ENCODE data around the gene GMEB2.

GMEB2 gene

DNA sequence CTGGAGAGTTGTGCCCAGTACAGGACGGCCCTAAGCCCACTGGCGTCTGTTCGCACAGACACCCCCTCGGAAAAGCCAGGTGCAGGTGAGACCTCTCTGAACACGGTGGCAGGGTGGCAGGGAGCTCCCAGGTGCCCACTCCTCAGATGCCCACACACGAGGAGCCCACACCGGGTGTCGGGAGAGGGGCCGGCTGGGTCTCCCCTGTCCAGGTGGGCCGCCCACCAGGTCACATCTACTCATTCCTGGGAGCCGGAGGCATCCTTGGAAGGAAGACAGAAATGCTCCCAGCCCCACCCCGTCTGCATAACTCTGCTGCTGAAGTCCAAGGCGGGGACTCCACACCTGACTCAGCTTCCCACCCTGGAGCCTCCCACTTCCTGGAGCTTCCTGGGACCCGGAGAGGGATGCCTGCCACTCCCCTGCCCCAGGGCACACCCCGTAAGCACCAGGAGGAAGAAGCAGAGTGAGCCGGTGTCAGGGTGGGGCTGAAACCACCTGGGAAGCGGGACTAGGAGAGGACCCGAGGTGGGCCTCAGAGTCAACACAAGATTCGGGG is 81.9 kb downstream of the GMEB2 start:
- no peak for DNase-seq (ENCODE audit: low read depth)

- DNase-seq (ENCODE audit: low read depth), result no peak
These were observed 82.5 kb downstream of the GMEB2 start for GRCh38 chr20:63544241-63544957.

DNA sequence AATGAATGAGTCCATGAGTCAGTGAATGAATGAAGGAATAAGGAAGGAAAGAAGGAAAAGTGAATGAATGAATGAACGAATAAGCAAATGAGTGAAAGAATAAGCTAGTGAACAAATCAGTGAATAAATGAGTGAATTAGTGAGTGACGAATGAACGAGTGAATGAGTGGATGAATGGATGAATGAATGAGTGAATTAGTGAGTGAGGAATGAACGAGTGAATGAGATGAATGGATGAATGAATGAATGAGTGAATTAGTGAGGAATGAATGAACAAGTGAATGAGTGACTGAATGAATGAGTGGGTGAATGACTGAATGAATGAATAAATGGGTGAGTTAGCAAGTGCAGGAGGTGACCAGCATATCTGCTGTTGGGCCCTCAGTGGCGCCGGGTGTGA is 83.2 kb downstream of the GMEB2 start:
- no peak for DNase-seq (ENCODE audit: low read depth)

DNA sequence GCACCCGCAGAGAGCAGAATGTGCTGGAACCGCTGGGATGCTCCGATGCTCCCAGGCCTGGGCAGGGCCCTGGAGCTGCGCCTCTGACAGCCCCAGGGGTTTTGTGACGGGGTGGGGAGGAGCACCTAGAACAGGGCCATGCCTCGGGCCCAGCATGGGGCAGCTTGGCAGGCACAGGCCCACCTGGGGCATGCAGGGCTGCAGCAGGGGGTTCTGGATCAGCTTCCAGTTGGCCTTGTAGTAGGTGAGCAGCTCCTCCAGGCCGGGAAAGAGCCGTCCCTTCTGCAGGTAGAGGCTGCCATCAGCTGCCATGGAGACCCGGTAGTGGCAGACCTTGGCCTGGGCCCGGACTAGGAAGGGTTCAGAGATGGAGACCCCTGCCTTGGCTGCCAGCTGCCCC is 83.8 kb downstream of the GMEB2 start:
- no peak for DNase-seq (ENCODE audit: low read depth)

- DNase-seq (ENCODE audit: low read depth), result no peak
These were observed 84.2 kb downstream of the GMEB2 start for GRCh38 chr20:63542696-63543095.

DNA sequence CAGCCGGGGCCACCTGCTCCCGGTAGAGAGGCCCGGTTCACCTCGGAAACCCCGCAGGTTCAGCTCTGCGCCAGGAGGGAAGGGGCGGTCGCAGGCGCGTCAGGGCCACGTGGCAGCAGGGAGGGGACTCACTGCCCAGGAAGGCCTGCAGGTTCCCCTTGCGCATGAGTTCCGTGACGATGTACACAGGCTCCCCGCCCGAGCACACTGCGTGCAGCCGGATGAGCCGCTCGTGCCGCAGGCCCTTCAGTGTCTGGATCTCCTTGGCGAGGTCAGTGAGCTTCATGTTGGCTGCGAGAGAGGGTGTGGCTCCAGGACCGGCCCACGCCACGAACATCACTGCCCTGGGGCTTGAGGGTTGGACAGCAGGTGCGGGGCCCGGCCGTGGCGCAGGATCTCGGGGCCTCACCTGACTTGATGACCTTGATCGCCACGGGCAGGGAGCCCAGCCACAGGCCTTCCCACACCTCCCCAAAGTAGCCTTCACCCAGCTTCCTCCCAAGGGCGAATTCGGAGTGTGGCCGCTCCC is 84.8 kb downstream of the GMEB2 start:
- DNase-seq (ENCODE audit: low read depth), result no peak

GRCh38 chr20:63541371-63541770 is 85.5 kb downstream of the GMEB2 start:
- DNase-seq (ENCODE audit: low read depth), result no peak

GRCh38 chr20:63540417-63541186 is 86.3 kb downstream of the GMEB2 start:
- DNase-seq (ENCODE audit: low read depth), result no peak

- no peak for DNase-seq (ENCODE audit: low read depth)
These were observed 87.2 kb downstream of the GMEB2 start for GRCh38 chr20:63539441-63540370.

DNA sequence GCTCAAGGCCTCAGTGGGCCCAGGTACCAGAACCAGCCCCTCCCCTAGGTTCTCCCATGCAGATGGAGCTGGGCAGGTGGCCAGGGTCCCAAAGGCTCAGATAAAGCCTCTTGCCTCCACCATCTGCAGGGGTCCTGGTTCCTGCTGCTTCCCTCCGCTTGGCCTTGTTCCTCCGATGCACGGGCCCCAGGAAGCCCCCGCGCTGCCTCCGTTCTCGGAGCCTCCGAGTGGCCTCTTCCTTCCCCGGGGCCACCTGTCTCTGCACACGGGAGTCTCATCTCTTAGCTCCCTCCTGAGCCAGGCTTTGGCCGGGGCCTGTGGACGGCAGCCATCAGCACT is 87.8 kb downstream of the GMEB2 start:
- DNase-seq (ENCODE audit: low read depth), result no peak

GRCh38 chr20:63538204-63539091 is 88.5 kb downstream of the GMEB2 start:
- DNase-seq (ENCODE audit: low read depth), result no peak
